LNCaP clone FGC (cell line): ENCODE data around the gene ELF1.
"Not testable (repeated sequence)": the region's sequence is repeated elsewhere in the genome, so short reads cannot be mapped to it uniquely, and the experiment has no call there.

Experiments used
- DNase-seq: peaks from one replicate; pipeline ENCODE4 v3.0.0-alpha.2; 2011; ENCODE audit warnings: low read depth
- H3K4me3 ChIP-seq: 2 replicates; pipeline ENCODE4 v1.5.1; 2011; ENCODE audit warnings: mild to moderate bottlenecking, low read depth, low read length, control low read depth
- TF ChIP-seq, protein P1 (sequence below): IDR thresholded peaks from 2 replicates; pipeline ENCODE4 v1.5.1; 2012; ENCODE audit warnings: mild to moderate bottlenecking; ENCODE audit not compliant: control insufficient read depth, insufficient read depth; ENCODE audit errors: extremely low read depth

Gene ELF1

DNA sequence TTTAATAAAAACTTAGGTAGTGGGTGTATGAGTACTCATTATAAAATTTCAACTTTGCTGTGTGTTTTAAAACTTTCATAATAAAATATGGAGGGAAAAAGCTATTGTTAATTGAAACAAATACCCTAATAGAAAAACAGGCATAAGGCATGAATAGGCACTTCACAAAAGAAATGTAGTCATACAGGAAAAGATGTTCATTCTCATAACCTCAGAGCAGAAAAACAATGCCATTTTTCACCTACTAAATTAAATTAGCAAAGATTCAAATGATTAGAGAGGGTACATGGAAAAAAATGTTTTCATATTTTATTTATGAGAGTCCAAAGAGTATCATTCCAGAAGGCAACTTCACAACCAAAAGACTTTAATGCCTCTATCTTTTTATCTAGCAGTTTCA lies 20.6 kb upstream of the ELF1 start:
- TF ChIP-seq, protein P1, sequence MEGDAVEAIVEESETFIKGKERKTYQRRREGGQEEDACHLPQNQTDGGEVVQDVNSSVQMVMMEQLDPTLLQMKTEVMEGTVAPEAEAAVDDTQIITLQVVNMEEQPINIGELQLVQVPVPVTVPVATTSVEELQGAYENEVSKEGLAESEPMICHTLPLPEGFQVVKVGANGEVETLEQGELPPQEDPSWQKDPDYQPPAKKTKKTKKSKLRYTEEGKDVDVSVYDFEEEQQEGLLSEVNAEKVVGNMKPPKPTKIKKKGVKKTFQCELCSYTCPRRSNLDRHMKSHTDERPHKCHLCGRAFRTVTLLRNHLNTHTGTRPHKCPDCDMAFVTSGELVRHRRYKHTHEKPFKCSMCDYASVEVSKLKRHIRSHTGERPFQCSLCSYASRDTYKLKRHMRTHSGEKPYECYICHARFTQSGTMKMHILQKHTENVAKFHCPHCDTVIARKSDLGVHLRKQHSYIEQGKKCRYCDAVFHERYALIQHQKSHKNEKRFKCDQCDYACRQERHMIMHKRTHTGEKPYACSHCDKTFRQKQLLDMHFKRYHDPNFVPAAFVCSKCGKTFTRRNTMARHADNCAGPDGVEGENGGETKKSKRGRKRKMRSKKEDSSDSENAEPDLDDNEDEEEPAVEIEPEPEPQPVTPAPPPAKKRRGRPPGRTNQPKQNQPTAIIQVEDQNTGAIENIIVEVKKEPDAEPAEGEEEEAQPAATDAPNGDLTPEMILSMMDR = no peak
- H3K4me3 ChIP-seq = no peak overlapping the region
- no peak for DNase-seq

DNA sequence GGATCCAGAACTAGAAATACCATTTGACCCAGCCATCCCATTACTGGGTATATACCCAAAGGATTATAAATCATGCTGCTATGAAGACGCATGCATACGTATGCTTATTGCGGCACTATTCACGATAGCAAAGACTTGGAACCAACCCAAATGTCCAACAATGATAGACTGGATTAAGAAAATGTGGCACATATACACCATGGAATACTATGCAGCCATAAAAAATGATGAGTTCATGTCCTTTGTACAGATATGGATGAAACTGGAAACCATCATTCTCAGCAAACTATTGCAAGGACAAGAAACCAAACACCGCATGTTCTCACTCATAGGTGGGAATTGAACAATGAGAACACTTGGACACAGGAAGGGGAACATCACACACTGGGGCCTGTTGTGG lies 17.4 kb upstream of the ELF1 start:
- not testable (repeated sequence) for DNase-seq, H3K4me3 ChIP-seq

DNA sequence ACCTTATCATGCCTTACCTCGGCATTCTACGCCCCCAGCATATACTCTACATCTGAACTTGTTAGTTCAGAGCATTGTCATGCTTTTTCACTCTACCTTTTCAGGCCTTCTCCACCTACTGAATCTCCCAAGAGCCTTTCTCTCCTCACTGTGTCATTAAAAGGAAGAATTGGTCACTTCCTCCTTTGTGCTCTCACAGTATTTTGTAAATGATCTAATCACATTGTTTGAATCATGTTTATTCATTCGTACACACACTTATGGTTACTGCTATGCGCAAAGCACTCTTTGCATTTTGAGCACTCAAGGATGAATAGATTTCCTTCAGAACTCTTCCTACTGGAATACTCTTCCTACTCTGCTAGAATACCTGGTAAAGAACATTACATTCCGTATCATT lies 15.8 kb upstream of the ELF1 start:
- TF ChIP-seq, protein P1 = no peak
- no peak for DNase-seq
- no peak overlapping the region for H3K4me3 ChIP-seq

DNA sequence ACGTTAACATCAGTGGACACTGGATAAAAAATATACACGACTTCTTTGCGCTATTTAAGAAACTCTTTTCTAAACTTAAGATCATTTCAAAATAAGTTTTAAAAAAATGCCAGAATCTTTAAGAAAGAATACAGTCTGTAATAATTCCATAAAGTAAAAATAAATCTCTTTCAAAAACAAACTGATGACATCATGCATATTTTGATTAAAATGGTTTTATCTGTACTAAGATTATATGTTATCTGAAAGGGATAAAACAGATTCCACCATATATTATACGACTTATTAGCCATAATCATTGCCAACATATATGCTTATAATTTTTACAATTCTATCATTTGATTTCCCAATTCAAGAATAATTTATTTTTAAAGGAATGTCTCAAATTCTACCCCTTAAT lies 15.3 kb upstream of the ELF1 start:
- TF ChIP-seq, protein P1 = no peak
- no peak overlapping the region for H3K4me3 ChIP-seq
- no peak for DNase-seq

DNA sequence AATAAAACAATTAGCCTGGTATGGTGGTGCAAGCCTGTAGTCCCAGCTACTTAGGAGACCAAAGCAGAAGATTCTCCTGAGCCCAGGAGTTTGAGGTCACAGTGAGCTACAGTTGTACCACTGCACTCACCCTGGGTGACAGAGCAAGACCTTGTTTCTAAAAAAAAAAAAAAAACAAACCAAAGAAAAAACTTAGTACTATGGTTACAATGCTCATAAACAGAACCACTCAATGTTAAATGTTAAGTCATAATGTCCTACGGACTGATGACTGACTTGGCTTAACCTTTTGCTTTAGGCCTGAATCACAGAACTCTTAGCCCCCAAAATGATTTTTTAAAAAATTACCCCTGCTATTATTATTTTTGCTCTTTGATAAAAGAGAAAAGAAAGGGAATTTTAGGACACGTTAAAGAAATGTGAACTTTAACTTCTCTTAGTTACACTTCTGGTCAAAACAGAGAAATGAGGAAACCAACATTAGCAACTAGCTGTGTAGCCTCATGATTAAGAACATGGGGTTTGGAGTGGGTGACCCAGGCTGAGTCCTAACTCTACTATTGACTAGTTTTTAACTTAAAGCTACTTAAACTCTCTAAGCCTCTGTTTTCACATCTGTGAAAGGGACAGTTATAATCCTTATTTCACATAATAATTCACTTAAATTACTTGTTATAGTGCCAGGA lies 13.7 kb upstream of the ELF1 start:
- no peak for DNase-seq
- TF ChIP-seq, protein P1 = no peak
- no peak overlapping the region for H3K4me3 ChIP-seq

DNA sequence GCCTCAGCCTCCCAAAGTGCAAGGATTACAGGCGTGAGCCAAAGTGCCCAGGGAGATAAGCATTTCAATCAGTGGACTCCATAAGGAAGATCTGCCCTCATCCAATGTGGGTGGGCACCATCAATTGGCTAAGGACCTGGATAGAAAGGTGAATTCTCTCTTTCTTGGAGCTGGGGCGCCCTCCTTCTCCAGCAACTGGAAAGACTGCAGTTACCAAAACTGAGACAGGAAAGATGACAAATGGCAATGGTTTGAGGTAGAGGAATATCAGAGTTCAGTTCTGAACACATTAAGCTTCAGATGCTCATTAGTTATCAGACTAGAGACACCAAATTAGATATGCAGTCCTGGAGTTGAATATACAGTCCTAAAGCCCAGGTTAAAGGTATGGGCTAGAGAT lies 10.5 kb upstream of the ELF1 start:
- TF ChIP-seq, protein P1 = no peak
- DNase-seq = no peak
- H3K4me3 ChIP-seq = no peak overlapping the region

DNA sequence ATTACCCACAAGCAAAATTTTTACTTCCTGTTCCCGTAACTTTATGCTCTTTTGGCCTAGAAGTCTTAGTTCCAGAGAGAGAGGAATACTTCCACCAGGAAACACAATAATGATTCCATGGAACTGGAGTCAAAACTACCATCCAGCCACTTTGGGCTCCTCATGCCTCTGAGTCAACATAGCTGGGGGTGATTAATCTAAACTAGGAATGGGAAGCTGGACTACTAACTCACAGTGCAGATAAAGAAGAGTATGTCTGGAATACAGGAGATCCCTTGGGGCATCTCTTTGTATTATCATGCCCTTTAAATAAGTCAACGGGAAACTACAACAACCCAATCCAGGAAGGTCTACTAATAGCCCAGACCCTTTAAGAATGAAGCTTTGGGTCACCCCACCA lies 8.9 kb upstream of the ELF1 start:
- no peak for DNase-seq
- no peak overlapping the region for H3K4me3 ChIP-seq
- TF ChIP-seq, protein P1 = no peak
